Measurements from ENCODE around the gene HECW1. TPM values are rescaled to one million over a fixed set of nuclear protein-coding genes. Genes with fewer than 3 reads are reported as not detected.

Gene HECW1
- total RNA-seq, 1 donor from 2014 or later: not detected

GRCh38 chr7:43138710-43139109 lies 26.3 kb downstream of the HECW1 start:
- ATAC-seq (ENCODE audit: poor library complexity) (no peak), DNase-seq (no peak)
- intact Hi-C loops (cut with DNase I): no loop called here

- ATAC-seq (ENCODE audit: poor library complexity): no peak
- no peak for DNase-seq
- intact Hi-C loops (cut with DNase I): no loop called here
Observed at GRCh38 chr7:43139137-43139536, 26.7 kb downstream of the HECW1 start.

GRCh38 chr7:43140186-43140585 lies 27.7 kb downstream of the HECW1 start:
- DNase-seq (no peak), ATAC-seq (ENCODE audit: poor library complexity) (no peak)
- intact Hi-C loops (cut with DNase I): no loop called here

- intact Hi-C loops (cut with DNase I): no loop called here
- no peak for ATAC-seq (ENCODE audit: poor library complexity)
- DNase-seq: no peak
Observed at GRCh38 chr7:43141091-43141490, 28.6 kb downstream of the HECW1 start.

GRCh38 chr7:43142703-43143102 lies 30.3 kb downstream of the HECW1 start:
- ATAC-seq (ENCODE audit: poor library complexity) (no peak), DNase-seq (no peak)
- intact Hi-C loops (cut with DNase I): no loop called here

- ATAC-seq (ENCODE audit: poor library complexity) (no peak), DNase-seq (no peak)
- intact Hi-C loops (cut with DNase I): no loop called here
Observed at GRCh38 chr7:43143918-43144589, 31.6 kb downstream of the HECW1 start.

- no peak for DNase-seq
- intact Hi-C loops (cut with DNase I): no loop called here
- ATAC-seq (ENCODE audit: poor library complexity): no peak
Observed at GRCh38 chr7:43148161-43148731, 35.8 kb downstream of the HECW1 start.

GRCh38 chr7:43151076-43151475 lies 38.6 kb downstream of the HECW1 start:
- ATAC-seq (ENCODE audit: poor library complexity) (no peak), DNase-seq (no peak)
- intact Hi-C loops (cut with DNase I): no loop called here

- DNase-seq: no peak
- ATAC-seq (ENCODE audit: poor library complexity): no peak
- intact Hi-C loops (cut with DNase I): no loop called here
Observed at GRCh38 chr7:43152696-43153095, 40.2 kb downstream of the HECW1 start.

GRCh38 chr7:43155636-43156035 lies 43.2 kb downstream of the HECW1 start:
- intact Hi-C loops (cut with DNase I): no loop called here
- DNase-seq: no peak
- no peak for ATAC-seq (ENCODE audit: poor library complexity)

- ATAC-seq (ENCODE audit: poor library complexity) (no peak), DNase-seq (no peak)
- intact Hi-C loops (cut with DNase I): no loop called here
Observed at GRCh38 chr7:43163885-43164284, 51.4 kb downstream of the HECW1 start.

GRCh38 chr7:43164757-43165156 lies 52.3 kb downstream of the HECW1 start:
- intact Hi-C loops (cut with DNase I): no loop called here
- DNase-seq: no peak
- no peak for ATAC-seq (ENCODE audit: poor library complexity)

GRCh38 chr7:43166686-43167085 lies 54.2 kb downstream of the HECW1 start:
- DNase-seq: no peak
- ATAC-seq (ENCODE audit: poor library complexity): no peak
- intact Hi-C loops (cut with DNase I): no loop called here

GRCh38 chr7:43169076-43169475 lies 56.6 kb downstream of the HECW1 start:
- intact Hi-C loops (cut with DNase I): no loop called here
- no peak for ATAC-seq (ENCODE audit: poor library complexity)
- DNase-seq: no peak

- intact Hi-C loops (cut with DNase I): no loop called here
- no peak for DNase-seq
- no peak for ATAC-seq (ENCODE audit: poor library complexity)
Observed at GRCh38 chr7:43170571-43170970, 58.1 kb downstream of the HECW1 start.

GRCh38 chr7:43175570-43176200 lies 63.2 kb downstream of the HECW1 start:
- DNase-seq (no peak), ATAC-seq (ENCODE audit: poor library complexity) (no peak)
- intact Hi-C loops (cut with DNase I): no loop called here

- ATAC-seq (ENCODE audit: poor library complexity) (no peak), DNase-seq (no peak)
- intact Hi-C loops (cut with DNase I): no loop called here
Observed at GRCh38 chr7:43179393-43179792, 66.9 kb downstream of the HECW1 start.

GRCh38 chr7:43192806-43193460 lies 80.5 kb downstream of the HECW1 start:
- intact Hi-C loops (cut with DNase I): no loop called here
- ATAC-seq (ENCODE audit: poor library complexity): no peak
- no peak for DNase-seq

- ATAC-seq (ENCODE audit: poor library complexity) (no peak), DNase-seq (no peak)
- intact Hi-C loops (cut with DNase I): no loop called here
Observed at GRCh38 chr7:43193893-43194292, 81.4 kb downstream of the HECW1 start.

- intact Hi-C loops (cut with DNase I): no loop called here
- DNase-seq (no peak), ATAC-seq (ENCODE audit: poor library complexity) (no peak)
Observed at GRCh38 chr7:43195256-43195655, 82.8 kb downstream of the HECW1 start.

Data from Right ventricle myocardium superior (tissue), 1 donor.